ENCODE data around the gene AUTS2.

The AUTS2 gene

GRCh38 chr7:69818636-69819332 is 220.5 kb downstream of the AUTS2 start:
- CTCF ChIA-PET, result interaction anchor here (0.9 kb wide), 1 partner anchor 11 kb away, joined by 3 read pairs; no protein-coding TSS in a partner anchor
- H3K4me1 ChIP-seq (ENCODE audit: control insufficient read depth, insufficient read depth, low read length), result peaks cover 62% of the 10 kb centered on the region
- no peak overlapping the region for H3K4me3 ChIP-seq (ENCODE audit: low read depth, low read length)
- no peaks in the 10 kb centered on the region for H3K36me3 ChIP-seq (ENCODE audit: control insufficient read depth in 2 of 2, insufficient read depth in 1 of 2, low read length in 2 of 2)
- no peaks in the 10 kb centered on the region for H3K9me3 ChIP-seq (ENCODE audit: control insufficient read depth, insufficient read depth, low read depth, low read length)
- TF ChIP-seq ZNF266 (tag by site-specific recombination; IDR thresholded peaks at IDR 0.05; ENCODE audit: low read depth) (no peak), ZNF561 (tag by site-specific recombination; IDR thresholded peaks at IDR 0.05; ENCODE audit: borderline replicate concordance) (peak; percentile 41; the same call in 1 of the 2 replicates), ZNF843 (tag by site-specific recombination; IDR thresholded peaks at IDR 0.05) (peak; percentile 74), ZNF174 (tag by site-specific recombination; IDR thresholded peaks at IDR 0.05) (no peak), PRDM6 (tag by site-specific recombination; IDR thresholded peaks at IDR 0.05) (peak; percentile 71), ZIC2 (tag by site-specific recombination; IDR thresholded peaks at IDR 0.05) (0 out of 2 replicates have a peak, but pooled peaks have one; percentile 12), TCF7L2 (IDR thresholded peaks at IDR 0.05; ENCODE audit: borderline replicate concordance, low read depth, low read length) (peak; percentile 62; the same call in 1 of the 2 replicates), OSR2 (tag by site-specific recombination; IDR thresholded peaks at IDR 0.05) (0 out of 2 replicates have a peak, but pooled peaks have one; percentile 10), ZNF596 (tag by site-specific recombination; IDR thresholded peaks at IDR 0.05) (0 out of 2 replicates have a peak, but pooled peaks have one; percentile 9), ZNF10 (tag by site-specific recombination; IDR thresholded peaks at IDR 0.05) (no peak), GLIS1 (tag by site-specific recombination; IDR thresholded peaks at IDR 0.05) (peak; percentile 17; the same call in 1 of the 2 replicates), FEZF1 (tag by site-specific recombination; IDR thresholded peaks at IDR 0.05) (peak; percentile 68), PRDM4 (tag by site-specific recombination; IDR thresholded peaks at IDR 0.05) (peak; percentile 48; the same call in 1 of the 2 replicates), ZBTB8A (tag by site-specific recombination; IDR thresholded peaks at IDR 0.05) (0 out of 2 replicates have a peak, but pooled peaks have one; percentile 22)
- peak overlapping the region; percentile 19; the same call in 1 of the 2 replicates for H3K27ac ChIP-seq (ENCODE audit: extremely low read depth, low read depth, low read length)
- POLR2A ChIA-PET, result no interaction called here

GRCh38 chr7:69819333-69819705 is 221.0 kb downstream of the AUTS2 start:
- POLR2A ChIA-PET, result no interaction called here
- H3K4me3 ChIP-seq (ENCODE audit: low read depth, low read length), result no peak overlapping the region
- CTCF ChIA-PET, result interaction anchor here (0.5 kb wide), 1 partner anchor 222 kb away, joined by 3 read pairs; no protein-coding TSS in a partner anchor
- H3K4me1 ChIP-seq (ENCODE audit: control insufficient read depth, insufficient read depth, low read length), result peaks cover 64% of the 10 kb centered on the region
- H3K36me3 ChIP-seq (ENCODE audit: control insufficient read depth in 2 of 2, insufficient read depth in 1 of 2, low read length in 2 of 2), result no peaks in the 10 kb centered on the region
- H3K27ac ChIP-seq (ENCODE audit: extremely low read depth, low read depth, low read length), result peak overlapping the region; percentile 19; the same call in 1 of the 2 replicates
- TF ChIP-seq KLF10 (tag by site-specific recombination; IDR thresholded peaks at IDR 0.05), result no peak
- no peak for TF ChIP-seq FEZF1 (tag by site-specific recombination; IDR thresholded peaks at IDR 0.05)
- H3K9me3 ChIP-seq (ENCODE audit: control insufficient read depth, insufficient read depth, low read depth, low read length), result no peaks in the 10 kb centered on the region

- no peaks in the 10 kb centered on the region for H3K36me3 ChIP-seq (ENCODE audit: control insufficient read depth in 2 of 2, insufficient read depth in 1 of 2, low read length in 2 of 2)
- ChIA-PET CTCF (interaction anchor here (0.6 to 0.7 kb wide), 2 partner anchors 286 to 922 kb away, joined by 3 read pairs; no protein-coding TSS in a partner anchor), POLR2A (no interaction called here)
- no peak overlapping the region for H3K4me3 ChIP-seq (ENCODE audit: low read depth, low read length)
- no peaks in the 10 kb centered on the region for H3K9me3 ChIP-seq (ENCODE audit: control insufficient read depth, insufficient read depth, low read depth, low read length)
- H3K27ac ChIP-seq (ENCODE audit: extremely low read depth, low read depth, low read length), result no peak overlapping the region
- peaks cover 77% of the 10 kb centered on the region for H3K4me1 ChIP-seq (ENCODE audit: control insufficient read depth, insufficient read depth, low read length)
- TF ChIP-seq ZNF843 (tag by site-specific recombination; IDR thresholded peaks at IDR 0.05), result peak; percentile 52; the same call in 1 of the 2 replicates
- TF ChIP-seq FEZF1 (tag by site-specific recombination; IDR thresholded peaks at IDR 0.05), result 0 out of 2 replicates have a peak, but pooled peaks have one; percentile 25
- peak; percentile 42; the same call in 1 of the 2 replicates for TF ChIP-seq OSR2 (tag by site-specific recombination; IDR thresholded peaks at IDR 0.05)
- no peak for TF ChIP-seq TCF7L2 (IDR thresholded peaks at IDR 0.05; ENCODE audit: borderline replicate concordance, low read depth, low read length)
- TF ChIP-seq ZSCAN30 (tag by site-specific recombination; IDR thresholded peaks at IDR 0.05), result 0 out of 2 replicates have a peak, but pooled peaks have one; percentile 27
- TF ChIP-seq INSM2 (tag by site-specific recombination; IDR thresholded peaks at IDR 0.05), result no peak
- peak; percentile 60 for TF ChIP-seq PRDM6 (tag by site-specific recombination; IDR thresholded peaks at IDR 0.05)
- TF ChIP-seq ZFP3 (tag by site-specific recombination; IDR thresholded peaks at IDR 0.05; ENCODE audit: low read depth), result peak; percentile 78
- no peak for TF ChIP-seq RBAK (tag by site-specific recombination; IDR thresholded peaks at IDR 0.05)
- 0 out of 2 replicates have a peak, but pooled peaks have one; percentile 20 for TF ChIP-seq ZNF341 (tag by site-specific recombination; IDR thresholded peaks at IDR 0.05; ENCODE audit: low read depth)
Observed at GRCh38 chr7:69820479-69821192, 222.4 kb downstream of the AUTS2 start.
